T-helper 2 cell (primary cell): ENCODE measurements around the gene HOXA4.

Source experiments
- DNase-seq, 5 experiments: peaks; one replicate each; pipeline versions ENCODE4 v3.0.0 to v3.0.0-alpha.2; 2012 to 2022

HOXA4 gene

DNA sequence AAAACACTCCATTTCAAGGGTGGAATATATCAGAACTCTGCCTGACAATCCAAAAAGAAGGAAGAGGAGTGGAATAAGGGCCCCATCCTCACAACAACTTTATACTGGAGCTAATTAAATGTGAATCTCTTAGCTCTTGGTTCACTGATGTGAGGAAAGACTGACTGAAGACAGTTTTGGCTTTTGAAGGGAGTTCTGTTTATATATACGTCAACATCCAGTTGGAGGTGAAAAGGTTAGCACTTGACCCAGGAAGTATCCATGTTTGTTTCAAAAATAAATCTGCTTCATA is 37.8 kb downstream of the HOXA4 start:
- DNase-seq: no peak

DNA sequence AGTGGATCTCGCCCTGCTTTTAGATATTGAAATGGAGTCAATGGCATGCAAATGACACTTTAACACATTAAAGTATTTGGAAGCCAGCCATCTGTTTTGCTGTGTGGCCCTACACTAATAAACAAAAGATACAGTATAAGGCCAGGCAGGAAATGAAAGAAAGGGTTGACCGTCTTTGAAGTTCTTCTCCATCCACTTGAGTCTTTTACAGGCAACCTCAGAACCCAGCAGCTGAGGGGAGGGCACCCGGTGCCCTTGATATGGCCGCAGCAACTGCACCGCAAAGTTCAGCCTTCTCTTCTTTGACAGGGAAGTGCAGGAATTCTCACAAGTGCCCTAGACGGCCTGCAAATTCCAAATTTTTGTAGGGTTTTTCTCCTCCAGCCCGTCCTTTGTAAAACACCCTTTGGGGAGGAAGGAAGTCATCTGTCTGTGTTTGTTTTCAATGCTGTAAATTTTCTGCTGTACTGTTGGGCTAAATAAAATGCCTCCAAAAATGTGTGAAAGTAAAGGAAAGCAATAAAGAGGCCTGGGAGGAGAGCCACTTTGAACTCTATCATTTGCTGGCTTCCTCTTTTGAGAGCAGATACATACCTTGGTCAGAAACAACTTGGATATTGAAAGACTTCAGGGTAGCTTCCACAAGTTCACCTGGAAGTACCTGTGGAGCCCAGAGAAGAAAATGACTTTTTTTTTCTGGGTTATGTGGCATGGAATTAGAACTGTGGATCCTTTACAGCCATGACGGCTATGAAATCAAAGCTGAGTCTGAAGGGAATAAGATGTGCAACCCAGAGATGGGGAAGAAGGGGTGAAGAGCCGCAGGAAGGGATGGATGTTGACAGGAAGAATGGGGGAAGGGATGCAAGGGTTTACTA is 38.4 kb downstream of the HOXA4 start:
- DNase-seq: no peak

DNA sequence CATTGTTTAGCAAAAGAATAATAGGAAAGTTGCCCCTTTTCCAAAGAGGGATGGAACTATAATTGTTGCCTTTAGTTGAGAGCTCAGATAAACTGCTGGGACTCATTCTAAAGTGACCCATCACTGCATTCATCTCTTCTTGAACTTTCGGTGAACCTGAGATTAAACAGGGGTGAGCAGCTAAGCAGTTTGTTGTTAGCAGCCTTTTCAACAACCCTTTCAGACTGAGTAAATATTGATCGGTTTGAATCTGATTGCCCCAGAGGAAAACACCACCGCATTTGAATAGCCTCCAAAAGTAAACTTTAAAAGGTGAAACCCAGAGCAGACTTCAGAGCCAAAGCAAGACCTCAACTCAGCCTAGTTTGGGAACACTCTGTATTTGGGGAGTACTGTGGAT is 39.5 kb downstream of the HOXA4 start:
- DNase-seq: no peak

DNA sequence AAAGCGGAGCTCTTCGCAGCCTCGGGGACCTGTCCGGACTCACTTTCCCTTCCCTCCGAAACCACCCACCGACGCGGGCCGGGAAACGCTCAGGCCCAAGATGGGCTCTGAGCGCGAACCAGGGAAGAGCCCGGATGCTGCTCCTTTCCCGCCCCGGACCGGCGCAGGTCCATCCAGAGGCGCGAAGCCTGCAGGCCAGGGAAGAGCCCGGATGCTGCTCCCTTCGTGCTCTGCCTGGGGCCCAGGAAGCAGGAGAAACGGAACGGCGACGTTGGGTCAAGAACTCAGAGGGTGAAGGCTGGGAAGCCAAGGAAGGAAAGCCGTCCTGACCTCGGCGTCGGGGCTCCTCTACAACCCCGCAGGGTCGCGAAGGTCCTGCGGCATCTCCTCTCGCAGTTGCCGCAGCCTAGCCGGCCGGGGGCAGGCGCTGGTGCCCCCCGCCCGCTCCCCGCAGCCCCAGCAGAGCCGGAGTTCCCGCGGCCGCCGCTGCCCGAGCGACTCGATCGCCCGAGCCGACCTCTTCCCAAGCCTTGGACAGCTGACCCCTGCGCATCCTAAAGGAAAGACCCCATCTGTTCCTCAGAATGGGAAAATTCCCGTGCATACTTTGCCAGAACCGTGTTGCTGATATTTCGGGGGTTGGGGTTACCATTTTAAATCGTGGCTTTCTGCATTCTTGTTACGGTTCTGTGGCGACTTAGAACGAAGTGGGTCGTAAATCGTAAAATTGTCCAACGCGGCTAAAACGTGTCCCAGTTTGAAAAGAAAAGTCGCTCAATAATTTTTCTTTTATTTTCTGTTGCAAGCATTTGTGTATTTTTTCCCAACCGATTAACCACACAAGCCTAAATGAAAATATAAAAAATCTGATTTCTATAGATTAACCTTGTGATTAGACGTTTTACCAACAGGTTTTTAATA is 42.3 kb downstream of the HOXA4 start:
- no peak for DNase-seq

DNA sequence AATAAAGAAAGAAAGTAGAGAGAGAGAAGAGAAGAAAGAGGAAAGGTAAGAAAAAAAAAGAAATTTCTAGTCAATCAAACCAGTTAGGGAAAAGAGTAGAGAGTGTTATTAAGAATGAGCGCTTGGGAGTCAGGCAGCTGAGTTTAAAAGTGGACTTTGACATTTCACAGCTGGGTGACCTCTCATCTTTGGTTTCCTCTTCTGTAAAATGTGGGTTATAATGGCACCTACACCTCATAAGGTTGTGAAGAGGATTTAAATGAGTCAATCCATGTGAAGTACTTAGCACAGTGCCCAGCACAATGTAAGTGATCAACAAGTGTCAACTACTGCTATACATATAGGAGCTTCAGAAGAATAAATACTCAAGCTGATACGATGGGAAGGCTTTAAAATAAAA is 46.9 kb downstream of the HOXA4 start:
- DNase-seq: no peak

DNA sequence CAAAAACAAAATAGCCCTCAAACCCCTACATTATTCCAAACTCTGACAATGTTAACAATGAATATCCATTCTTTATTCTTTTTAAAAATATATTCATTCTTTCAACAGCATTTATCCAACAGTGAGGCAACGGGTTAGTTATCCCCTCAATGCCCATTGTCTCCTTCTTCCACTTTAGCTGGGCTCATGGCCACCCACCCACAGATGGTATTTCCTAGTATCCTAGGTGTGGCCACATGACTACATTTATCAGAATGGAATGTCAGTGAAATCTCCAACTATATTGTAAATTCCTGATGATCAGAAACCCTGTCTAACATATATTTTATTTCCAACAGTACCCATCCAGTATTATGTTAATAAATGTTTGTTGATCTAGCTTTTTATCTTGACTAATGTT is 48.4 kb downstream of the HOXA4 start:
- no peak for DNase-seq

DNA sequence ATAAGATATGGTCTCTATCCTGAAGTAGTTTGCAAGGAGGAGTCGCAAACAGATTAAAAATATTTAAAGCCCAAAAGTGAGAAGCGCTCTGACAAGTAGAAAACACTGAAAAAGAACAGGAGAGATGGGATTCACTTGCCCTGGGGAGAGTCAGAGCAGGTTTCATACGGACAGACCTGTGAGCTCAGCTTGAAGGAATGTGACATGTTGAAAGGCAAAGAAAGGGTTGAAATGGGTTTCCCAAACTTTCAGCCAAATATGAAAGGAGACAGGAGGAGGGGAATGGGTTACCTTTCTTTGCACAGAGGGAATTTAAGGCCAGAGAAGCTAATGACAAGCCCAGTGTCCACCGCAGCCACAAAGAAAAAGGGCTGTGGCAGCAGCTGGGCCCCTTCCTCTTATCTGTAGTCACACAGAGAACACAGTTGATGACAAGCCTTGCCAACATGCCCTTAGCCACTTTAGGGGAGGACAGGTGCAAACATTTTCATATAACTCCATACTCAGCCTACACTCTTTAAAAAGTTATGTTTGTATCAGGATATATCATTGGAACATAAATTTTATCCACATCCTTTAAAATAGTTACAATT is 49.6 kb downstream of the HOXA4 start:
- no peak for DNase-seq

DNA sequence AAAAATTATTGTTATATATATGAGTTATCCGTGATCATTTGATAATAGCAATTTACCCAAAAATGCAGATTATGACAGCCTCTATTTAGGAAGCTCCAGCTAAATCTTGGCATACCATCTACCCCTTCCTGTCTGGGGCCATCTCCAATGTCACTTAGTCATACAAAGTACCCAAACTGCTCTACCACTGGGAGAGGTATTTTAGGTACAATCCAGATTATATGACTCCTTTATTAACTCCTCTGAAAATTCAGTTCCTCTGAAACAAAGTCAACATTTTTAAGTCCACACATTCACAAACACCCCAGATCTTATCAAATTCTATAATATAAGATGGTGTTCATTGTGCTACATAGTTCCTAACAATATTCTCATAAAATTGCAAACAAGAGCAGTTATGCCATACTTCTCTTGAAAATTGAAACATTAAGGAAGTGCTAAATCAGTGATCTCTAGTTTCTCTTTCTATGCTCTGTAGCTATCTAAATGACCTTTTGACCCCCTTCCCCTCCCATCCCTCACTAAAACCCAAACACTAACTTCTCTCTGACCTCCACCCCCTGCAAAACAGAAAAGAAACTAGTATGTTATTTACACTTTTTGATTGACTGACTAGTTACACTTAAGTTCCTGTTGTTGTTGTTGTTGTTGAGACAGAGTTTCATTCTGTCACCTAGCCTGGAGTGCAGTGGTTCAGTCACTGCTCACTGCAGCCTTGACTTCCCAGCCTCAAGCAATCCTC is 51.2 kb downstream of the HOXA4 start:
- DNase-seq: no peak

DNA sequence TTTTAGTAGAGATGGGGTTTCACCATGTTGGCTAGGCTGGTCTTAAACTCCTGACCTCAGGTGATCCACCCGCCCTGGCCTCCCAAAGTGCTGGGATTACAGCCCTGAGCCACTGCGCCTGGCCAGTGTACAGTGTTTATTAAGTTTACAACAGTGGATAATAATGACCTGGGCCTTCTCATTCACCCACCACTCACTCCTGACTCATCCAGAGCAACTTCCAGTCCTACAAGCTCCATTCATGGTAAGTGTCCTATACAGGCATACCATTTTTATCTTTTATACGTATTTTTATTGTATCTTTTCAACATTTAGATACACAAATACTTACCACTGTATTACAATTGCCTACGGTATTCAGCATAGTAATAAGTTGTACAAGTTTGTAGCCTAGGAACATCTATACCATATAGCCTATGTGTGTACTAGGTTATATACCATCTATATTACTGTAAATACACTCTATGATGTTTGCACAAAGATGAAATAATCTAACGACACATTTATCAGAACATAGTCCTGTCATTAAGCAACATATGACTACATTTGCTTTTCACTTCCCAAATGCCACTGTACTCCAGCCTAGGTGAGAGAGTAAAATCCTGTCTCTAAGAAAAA is 51.8 kb downstream of the HOXA4 start:
- DNase-seq: no peak
